WTC11 (cell line): ENCODE data around the gene GAS2L3. TPM values are rescaled to one million over a fixed set of nuclear protein-coding genes. Genes with fewer than 3 reads are reported as not detected.
"Not testable (repeated sequence)": the region's sequence is repeated elsewhere in the genome, so short reads cannot be mapped to it uniquely, and the experiment has no call there.

Experiments used
- ATAC-seq: fragments of 200-7000 bp; cut with Tn5 transposase; 2 replicates; pipeline ENCODE4 v1.10.0; 2021; ENCODE audit warnings: mild to moderate bottlenecking, moderate library complexity
- CTCF ChIA-PET: fragments of 300-600 bp; sonication (Branson Sonifier 250); formaldehyde crosslinking; loops from one replicate; lab custom pipeline; 2021; ENCODE audit warnings: antibody characterized with exemption; lab: Charles Lee
- POLR2A ChIA-PET: fragments of 350-600 bp; sonication (Branson Sonifier 250); formaldehyde crosslinking; loops from one replicate; lab custom pipeline; 2021; ENCODE audit warnings: antibody characterized with exemption; lab: Charles Lee
- DNase-seq: peaks from one replicate; pipeline ENCODE4 v3.0.0; 2021; ENCODE audit warnings: low spot score
- H3K27ac Mint-ChIP-seq: 2 replicates; pipeline ENCODE4 v1.8.0; 2021; ENCODE audit warnings: mixed read lengths
- H3K27me3 Mint-ChIP-seq: 2 replicates; pipeline ENCODE4 v1.8.0; 2021; ENCODE audit warnings: low read depth, mild to moderate bottlenecking, moderate library complexity, mixed read lengths
- H3K36me3 Mint-ChIP-seq: 2 replicates; pipeline ENCODE4 v1.8.0; 2021; ENCODE audit warnings: mixed read lengths
- H3K4me1 Mint-ChIP-seq: 2 replicates; pipeline ENCODE4 v1.8.0; 2022; ENCODE audit warnings: mixed read lengths
- H3K4me3 Mint-ChIP-seq: 2 replicates; pipeline ENCODE4 v1.8.0; 2021; ENCODE audit warnings: mild to moderate bottlenecking, moderate library complexity, mixed read lengths
- H3K9me3 Mint-ChIP-seq: 2 replicates; pipeline ENCODE4 v1.8.0; 2021; ENCODE audit warnings: mixed read lengths
- ATF2 ChIP-seq: sonication (generic); formaldehyde crosslinking; IDR thresholded peaks from 2 replicates; pipeline ENCODE4 v1.8.1; 2022; ENCODE audit warnings: low read depth, missing genetic modification reagents, borderline replicate concordance
- CDX4 ChIP-seq: fragments of 250-450 bp; sonication (Bioruptor Pico); IDR thresholded peaks from 2 replicates; pipeline ENCODE4 v1.9.0; 2021; ENCODE audit warnings: moderate library complexity, mild to moderate bottlenecking, inconsistent platforms, borderline replicate concordance
- ELF4 ChIP-seq: sonication (generic); formaldehyde crosslinking; IDR thresholded peaks from 2 replicates; pipeline ENCODE4 v1.8.1; 2022; ENCODE audit warnings: low read depth, mild to moderate bottlenecking, moderate library complexity, missing genetic modification reagents
- EMX1 ChIP-seq: fragments of 250-450 bp; sonication (Bioruptor Pico); IDR thresholded peaks from 2 replicates; pipeline ENCODE4 v1.8.0; 2021; ENCODE audit warnings: mild to moderate bottlenecking
- ERG ChIP-seq: fragments of 250-450 bp; sonication (Bioruptor Pico); IDR thresholded peaks from 2 replicates; pipeline ENCODE4 v1.8.0; 2021; ENCODE audit warnings: mild to moderate bottlenecking
- IRF1 ChIP-seq: sonication (generic); formaldehyde crosslinking; IDR thresholded peaks from 2 replicates; pipeline ENCODE4 v1.8.0; 2023; ENCODE audit warnings: missing genetic modification reagents
- MAX ChIP-seq: sonication (generic); formaldehyde crosslinking; IDR thresholded peaks from 2 replicates; pipeline ENCODE4 v1.8.0; 2022; ENCODE audit warnings: mild to moderate bottlenecking, missing genetic modification reagents
- MLX ChIP-seq: sonication (generic); formaldehyde crosslinking; IDR thresholded peaks from 2 replicates; pipeline ENCODE4 v1.8.1; 2023; ENCODE audit warnings: mild to moderate bottlenecking, missing genetic modification reagents, moderate library complexity
- MXD4 ChIP-seq: fragments of 250-450 bp; sonication (Bioruptor Pico); IDR thresholded peaks from 2 replicates; pipeline ENCODE4 v1.8.0; 2021; ENCODE audit warnings: mild to moderate bottlenecking, moderate library complexity, borderline replicate concordance
- NFATC4 ChIP-seq: fragments of 250-450 bp; sonication (Bioruptor Pico); IDR thresholded peaks from 2 replicates; pipeline ENCODE4 v1.9.0; 2021; ENCODE audit warnings: mild to moderate bottlenecking
- PREB ChIP-seq: sonication (generic); formaldehyde crosslinking; IDR thresholded peaks from 2 replicates; pipeline ENCODE4 v1.8.1; 2022; ENCODE audit warnings: mild to moderate bottlenecking, missing genetic modification reagents, moderate library complexity, borderline replicate concordance
- PRRX2 ChIP-seq: fragments of 250-450 bp; sonication (Bioruptor Pico); IDR thresholded peaks from 2 replicates; pipeline ENCODE4 v1.8.0; 2021; ENCODE audit warnings: mild to moderate bottlenecking
- RORB ChIP-seq: fragments of 250-450 bp; sonication (Bioruptor Pico); IDR thresholded peaks from 2 replicates; pipeline ENCODE4 v1.9.0; 2021; ENCODE audit warnings: mild to moderate bottlenecking
- SMAD3 ChIP-seq: sonication (generic); formaldehyde crosslinking; IDR thresholded peaks from 2 replicates; pipeline ENCODE4 v1.8.0; 2022; ENCODE audit warnings: missing genetic modification reagents, mild to moderate bottlenecking, borderline replicate concordance
- SMAD4 ChIP-seq: sonication (generic); formaldehyde crosslinking; IDR thresholded peaks from 2 replicates; pipeline ENCODE4 v1.8.0; 2022; ENCODE audit warnings: mild to moderate bottlenecking, missing genetic modification reagents
- USF2 ChIP-seq: sonication (generic); formaldehyde crosslinking; IDR thresholded peaks from 2 replicates; pipeline ENCODE4 v1.8.1; 2023; ENCODE audit warnings: mild to moderate bottlenecking, missing genetic modification reagents, moderate library complexity
- ZNF425 ChIP-seq: fragments of 250-450 bp; sonication (Bioruptor Pico); conservative IDR thresholded peaks from 2 replicates; pipeline ENCODE4 v1.9.0; 2021; ENCODE audit warnings: mild to moderate bottlenecking
- ZNF512 ChIP-seq: sonication (generic); formaldehyde crosslinking; IDR thresholded peaks from 2 replicates; pipeline ENCODE4 v1.8.1; 2022; ENCODE audit warnings: missing genetic modification reagents, borderline replicate concordance
- total RNA-seq: library from RNA; stranded (reverse); gene quantifications from 3 replicates; pipeline ENCODE4 v1.2.3, GENCODE V29; 2021

Gene GAS2L3
- total RNA-seq, 1 experiment from 2014 or later, result 14.8 TPM

- Mint-ChIP-seq H3K4me1 (peaks cover 8% of the 10 kb centered on the region), H3K4me3 (no peak overlapping the region), H3K9me3 (no peaks in the 10 kb centered on the region), H3K27ac (no peak overlapping the region), H3K36me3 (no peaks in the 10 kb centered on the region), H3K27me3 (no peaks in the 10 kb centered on the region)
- DNase-seq, result no peak
- ChIA-PET POLR2A (no interaction called here), CTCF (interaction anchor here (0.8 to 1.7 kb wide), 3 partner anchors 20 to 39 kb away, joined by 3 to 7 read pairs (median 4); no protein-coding TSS in a partner anchor)
- no peak for ATAC-seq
- no peak for TF ChIP-seq ERG
- no peak for TF ChIP-seq EMX1 (CRISPR knock-in tag)
- no peak for TF ChIP-seq MAX (CRISPR knock-in tag)
- TF ChIP-seq PREB (CRISPR knock-in tag), result no peak
- TF ChIP-seq ZNF512 (CRISPR knock-in tag), result no peak
- no peak for TF ChIP-seq MLX (CRISPR knock-in tag)
- no peak for TF ChIP-seq SMAD3
- TF ChIP-seq CDX4, result no peak
- TF ChIP-seq ATF2 (CRISPR knock-in tag), result no peak
- no peak for TF ChIP-seq NFATC4 (CRISPR knock-in tag)
- TF ChIP-seq PRRX2, result no peak
These were observed 59.0 kb downstream of the GAS2L3 start for GRCh38 chr12:100632445-100632892.

GRCh38 chr12:100633082-100633785 lies 59.8 kb downstream of the GAS2L3 start:
- POLR2A ChIA-PET, H3K36me3 Mint-ChIP-seq, H3K4me3 Mint-ChIP-seq, H3K9me3 Mint-ChIP-seq, DNase-seq, H3K27me3 Mint-ChIP-seq, ATAC-seq, H3K4me1 Mint-ChIP-seq, H3K27ac Mint-ChIP-seq: not testable (repeated sequence)
- CTCF ChIA-PET, result interaction anchor here (1.5 kb wide), 1 partner anchor 35 kb away, joined by 4 read pairs; no protein-coding TSS in a partner anchor

- no peak overlapping the region for H3K4me3 Mint-ChIP-seq
- ChIA-PET POLR2A (no interaction called here), CTCF (no interaction called here)
- peaks cover 5% of the 10 kb centered on the region for H3K4me1 Mint-ChIP-seq
- H3K36me3 Mint-ChIP-seq, result peaks cover 29% of the 10 kb centered on the region
- peaks cover 48% of the 10 kb centered on the region for H3K9me3 Mint-ChIP-seq
- DNase-seq, result no peak
- no peak overlapping the region for H3K27ac Mint-ChIP-seq
- no peaks in the 10 kb centered on the region; the same call in none of the 2 replicates for H3K27me3 Mint-ChIP-seq
- no peak for ATAC-seq
- TF ChIP-seq MXD4 (CRISPR knock-in tag), result no peak
- no peak for TF ChIP-seq IRF1 (CRISPR knock-in tag)
- TF ChIP-seq ZNF425 (CRISPR knock-in tag), result no peak
- TF ChIP-seq ELF4, result no peak
- TF ChIP-seq USF2 (CRISPR knock-in tag), result no peak
- TF ChIP-seq RORB (CRISPR knock-in tag), result no peak
- no peak for TF ChIP-seq SMAD4
- TF ChIP-seq NFATC4 (CRISPR knock-in tag), result no peak
These were observed 69.8 kb downstream of the GAS2L3 start for GRCh38 chr12:100643246-100643645.
